ENCODE data around the gene SVOPL.

The SVOPL gene

GRCh38 chr7:138656952-138657351 is 44.2 kb downstream of the SVOPL start:
- DNase-seq (ENCODE audit: low read depth) = no peak
- no peak for TF ChIP-seq CTCF (IDR thresholded peaks at IDR 0.05; ENCODE audit: control insufficient read depth, extremely low read depth, insufficient read depth)
- H3K4me3 ChIP-seq (ENCODE audit: low read depth, low read length) = no peak overlapping the region

GRCh38 chr7:138654616-138655015 is 46.5 kb downstream of the SVOPL start:
- no peak for TF ChIP-seq CTCF (IDR thresholded peaks at IDR 0.05; ENCODE audit: control insufficient read depth, extremely low read depth, insufficient read depth)
- DNase-seq (ENCODE audit: low read depth) = no peak

GRCh38 chr7:138649506-138649905 is 51.7 kb downstream of the SVOPL start:
- no peak for TF ChIP-seq CTCF (IDR thresholded peaks at IDR 0.05; ENCODE audit: control insufficient read depth, extremely low read depth, insufficient read depth)
- DNase-seq (ENCODE audit: low read depth) = no peak
- H3K4me3 ChIP-seq (ENCODE audit: low read depth, low read length) = no peak overlapping the region

More at GRCh38 chr7:138654616-138655015, 46.5 kb downstream of the SVOPL start:
- H3K4me3 ChIP-seq (ENCODE audit: low read depth, low read length) = no peak overlapping the region

GRCh38 chr7:138645284-138645683 is 55.9 kb downstream of the SVOPL start:
- no peak for DNase-seq (ENCODE audit: low read depth)
- H3K4me3 ChIP-seq (ENCODE audit: low read depth, low read length) = no peak overlapping the region
- TF ChIP-seq CTCF (IDR thresholded peaks at IDR 0.05; ENCODE audit: control insufficient read depth, extremely low read depth, insufficient read depth) = no peak

- no peak overlapping the region for H3K4me3 ChIP-seq (ENCODE audit: low read depth, low read length)
- no peak for DNase-seq (ENCODE audit: low read depth)
- no peak for TF ChIP-seq CTCF (IDR thresholded peaks at IDR 0.05; ENCODE audit: control insufficient read depth, extremely low read depth, insufficient read depth)
Measured at GRCh38 chr7:138632826-138633602, 68.1 kb downstream of the SVOPL start.

- DNase-seq (ENCODE audit: low read depth) = no peak
- no peak overlapping the region for H3K4me3 ChIP-seq (ENCODE audit: low read depth, low read length)
- TF ChIP-seq CTCF (IDR thresholded peaks at IDR 0.05; ENCODE audit: control insufficient read depth, extremely low read depth, insufficient read depth) = no peak
Measured at GRCh38 chr7:138632384-138632783, 68.8 kb downstream of the SVOPL start.
